CD4-positive, alpha-beta T cell treated with Interleukin-12 subunit alpha and Interleukin-12 subunit beta, for 1 hour (primary cell): Measurements from ENCODE around the gene CRIP2.

Experiments
- DNase-seq: peaks from one replicate; pipeline ENCODE4 v3.0.0-alpha.2; 2020

CRIP2 gene

GRCh38 chr14:105445290-105445689 is 29.3 kb upstream of the CRIP2 start:
- no peak for DNase-seq

GRCh38 chr14:105445901-105446845 is 28.4 kb upstream of the CRIP2 start:
- no peak for DNase-seq

GRCh38 chr14:105446971-105447370 is 27.6 kb upstream of the CRIP2 start:
- no peak for DNase-seq

GRCh38 chr14:105447651-105448640 is 26.7 kb upstream of the CRIP2 start:
- no peak for DNase-seq

GRCh38 chr14:105448706-105449111 is 25.9 kb upstream of the CRIP2 start:
- peak; percentile 79 for DNase-seq

GRCh38 chr14:105449276-105450122 is 25.1 kb upstream of the CRIP2 start:
- no peak for DNase-seq

- DNase-seq, result no peak
Measured at GRCh38 chr14:105450123-105450505, 24.5 kb upstream of the CRIP2 start.

GRCh38 chr14:105450864-105451720 is 23.5 kb upstream of the CRIP2 start:
- no peak for DNase-seq

- DNase-seq, result no peak
Measured at GRCh38 chr14:105452963-105453362, 21.7 kb upstream of the CRIP2 start.

- no peak for DNase-seq
Measured at GRCh38 chr14:105453847-105454246, 20.8 kb upstream of the CRIP2 start.

GRCh38 chr14:105455086-105455640 is 19.5 kb upstream of the CRIP2 start:
- no peak for DNase-seq

GRCh38 chr14:105455766-105456660 is 18.6 kb upstream of the CRIP2 start:
- no peak for DNase-seq

- no peak for DNase-seq
Measured at GRCh38 chr14:105456736-105457617, 17.6 kb upstream of the CRIP2 start.

GRCh38 chr14:105458010-105458409 is 16.6 kb upstream of the CRIP2 start:
- no peak for DNase-seq

GRCh38 chr14:105458571-105458970 is 16.1 kb upstream of the CRIP2 start:
- DNase-seq, result no peak

- no peak for DNase-seq
Measured at GRCh38 chr14:105460116-105460515, 14.5 kb upstream of the CRIP2 start.

GRCh38 chr14:105460616-105461015 is 14.0 kb upstream of the CRIP2 start:
- no peak for DNase-seq

GRCh38 chr14:105461903-105462302 is 12.7 kb upstream of the CRIP2 start:
- no peak for DNase-seq

- no peak for DNase-seq
Measured at GRCh38 chr14:105464501-105464900, 10.1 kb upstream of the CRIP2 start.
